ENCODE measurements around the gene NGLY1. TPM values are rescaled to one million over a fixed set of nuclear protein-coding genes. Genes with fewer than 3 reads are reported as not detected.

NGLY1 gene
- 11.6 and 12.0 TPM in 2 replicates for polyA plus RNA-seq (2013)

GRCh38 chr3:25782938-25783660 is at the start of gene NGLY1:
Gene NGLY1, minus strand, starts transcription at chr3:25783443. Its CDS starts 53 bp downstream, at chr3:25783390.
- H3K23ac ChIP-seq (ENCODE audit: low read length) = no peak within 1 kb of the TSS
- peak within 1 kb of the TSS; percentile 76 for H2BK5ac ChIP-seq (ENCODE audit: low read depth, low read length, poor library complexity)
- H3K9ac ChIP-seq (ENCODE audit: low read length) = peak within 1 kb of the TSS; percentile 66
- H3K79me1 ChIP-seq (ENCODE audit: low read length) = peaks cover 9% of the 10 kb centered on the region
- H3K27ac ChIP-seq (ENCODE audit: low read depth, low read length) = peak within 1 kb of the TSS; percentile 57
- peak within 1 kb of the TSS; percentile 98 for H2AFZ ChIP-seq (ENCODE audit: insufficient read depth, low read length, poor library complexity)
- H4K8ac ChIP-seq (ENCODE audit: low read depth, low read length) = peak within 1 kb of the TSS; percentile 97
- no peaks in the 10 kb centered on the region for H3K36me3 ChIP-seq (ENCODE audit: control insufficient read depth in 1 of 2, insufficient read depth in 2 of 2, low read length in 2 of 2)
- H2BK12ac ChIP-seq (ENCODE audit: low read length) = peak within 1 kb of the TSS; percentile 64
- H3K18ac ChIP-seq (ENCODE audit: low read length) = peak within 1 kb of the TSS; percentile 91
- H3K4me3 ChIP-seq (ENCODE audit: low read depth, low read length) = peak within 1 kb of the TSS; percentile 90
- DNase-seq = peak; percentile 77 to 88
- peak within 1 kb of the TSS; percentile 85 for H4K91ac ChIP-seq (ENCODE audit: low read depth, low read length)
- H2AK5ac ChIP-seq (ENCODE audit: low read length) = no peak within 1 kb of the TSS
- H3K4ac ChIP-seq (ENCODE audit: low read depth, low read length) = no peak within 1 kb of the TSS
- peaks cover 2% of the 10 kb centered on the region in 2 experiments for H3K4me1 ChIP-seq (ENCODE audit: control insufficient read depth in 1 of 2, insufficient read depth in 2 of 2, low read length in 2 of 2)
- peak within 1 kb of the TSS; percentile 90 for H3K4me2 ChIP-seq (ENCODE audit: low read length)
- no peaks in the 10 kb centered on the region for H3K27me3 ChIP-seq (ENCODE audit: insufficient read depth, low read length)
- H3K79me2 ChIP-seq (ENCODE audit: control insufficient read depth, insufficient read depth, low read length, poor library complexity) = peaks cover 6% of the 10 kb centered on the region
- peak within 1 kb of the TSS; percentile 94 for H3K14ac ChIP-seq (ENCODE audit: low read length)
- H4K12ac ChIP-seq (ENCODE audit: low read depth, low read length) = peak within 1 kb of the TSS; percentile 94
- peak within 1 kb of the TSS; percentile 89 for H2BK120ac ChIP-seq (ENCODE audit: insufficient read depth, low read length, poor library complexity)
- WGBS (ENCODE audit: extremely low coverage, insufficient coverage, insufficient read length) = no CpG with 5 or more reads among the region's 72 CpGs
- H3K9me3 ChIP-seq (ENCODE audit: insufficient read depth, low read depth, low read length) = no peaks in the 10 kb centered on the region

- DNase-seq = no peak
- no peak overlapping the region for H3K23ac ChIP-seq (ENCODE audit: low read length)
- H3K4ac ChIP-seq (ENCODE audit: low read depth, low read length) = no peak overlapping the region
- no peak overlapping the region for H2AK5ac ChIP-seq (ENCODE audit: low read length)
- no CpG with 5 or more reads among the region's 3 CpGs for WGBS (ENCODE audit: extremely low coverage, insufficient coverage, insufficient read length)
- no peak overlapping the region for H3K27ac ChIP-seq (ENCODE audit: low read depth, low read length)
- H2BK12ac ChIP-seq (ENCODE audit: low read length) = no peak overlapping the region
- no peaks in the 10 kb centered on the region for H3K4me1 ChIP-seq (ENCODE audit: control insufficient read depth in 1 of 2, insufficient read depth in 2 of 2, low read length in 2 of 2)
- H2AFZ ChIP-seq (ENCODE audit: insufficient read depth, low read length, poor library complexity) = no peak overlapping the region
- no peak overlapping the region for H3K18ac ChIP-seq (ENCODE audit: low read length)
- no peak overlapping the region for H3K14ac ChIP-seq (ENCODE audit: low read length)
- no peak overlapping the region for H2BK120ac ChIP-seq (ENCODE audit: insufficient read depth, low read length, poor library complexity)
- H3K4me3 ChIP-seq (ENCODE audit: low read depth, low read length) = no peak overlapping the region
- no peaks in the 10 kb centered on the region for H3K79me1 ChIP-seq (ENCODE audit: low read length)
- no peak overlapping the region for H3K4me2 ChIP-seq (ENCODE audit: low read length)
- H4K12ac ChIP-seq (ENCODE audit: low read depth, low read length) = no peak overlapping the region
- no peak overlapping the region for H2BK5ac ChIP-seq (ENCODE audit: low read depth, low read length, poor library complexity)
- H4K91ac ChIP-seq (ENCODE audit: low read depth, low read length) = no peak overlapping the region
- no peak overlapping the region for H3K9ac ChIP-seq (ENCODE audit: low read length)
- H4K8ac ChIP-seq (ENCODE audit: low read depth, low read length) = no peak overlapping the region
- H3K9me3 ChIP-seq (ENCODE audit: insufficient read depth, low read depth, low read length) = no peaks in the 10 kb centered on the region
- no peaks in the 10 kb centered on the region for H3K79me2 ChIP-seq (ENCODE audit: control insufficient read depth, insufficient read depth, low read length, poor library complexity)
- H3K36me3 ChIP-seq (ENCODE audit: control insufficient read depth in 1 of 2, insufficient read depth in 2 of 2, low read length in 2 of 2) = no peaks in the 10 kb centered on the region
- no peaks in the 10 kb centered on the region for H3K27me3 ChIP-seq (ENCODE audit: insufficient read depth, low read length)
Observed at GRCh38 chr3:25831578-25831977, 48.3 kb upstream of the NGLY1 start.

DNA sequence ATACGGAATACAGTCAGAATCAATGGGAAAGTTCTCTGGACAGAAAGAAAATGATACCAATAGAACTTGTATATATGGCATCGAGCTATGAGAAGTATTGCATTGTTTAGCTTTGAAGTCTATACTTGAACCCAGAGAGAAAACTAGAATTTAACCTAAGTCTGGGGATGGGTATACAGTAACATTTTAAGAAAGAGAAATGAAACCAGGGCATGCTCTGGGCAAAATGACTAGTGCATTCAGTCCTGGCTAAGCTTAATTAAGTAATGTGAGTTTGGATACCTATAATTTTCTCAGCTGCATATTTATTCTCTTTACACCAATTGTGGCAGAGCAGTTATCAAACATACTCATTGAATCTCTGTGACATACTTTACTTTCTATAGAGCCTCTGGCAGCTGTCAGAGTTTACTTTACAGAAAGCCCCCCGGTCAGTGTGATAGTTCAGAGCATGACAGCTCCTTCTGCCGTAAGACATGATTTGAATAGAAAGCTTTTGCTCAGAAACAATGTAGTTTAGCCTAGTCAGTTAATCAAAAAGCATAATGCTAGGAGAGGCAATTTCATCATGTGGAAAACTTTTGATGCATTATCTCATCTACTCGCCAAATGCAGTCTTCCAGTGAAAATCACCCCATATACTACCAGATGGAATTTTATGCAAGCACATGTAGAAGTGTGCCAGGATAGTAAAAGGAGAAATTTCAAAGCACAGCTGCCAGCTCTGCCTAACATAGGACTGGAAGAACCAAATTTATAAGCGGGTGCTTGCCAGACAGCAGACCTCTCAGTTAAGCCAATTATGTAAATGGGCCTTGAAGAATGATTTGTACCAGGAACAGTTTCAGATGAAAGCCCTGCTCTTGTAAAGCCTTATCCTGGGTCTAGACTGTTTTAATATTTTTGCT is 47.4 kb upstream of the NGLY1 start:
- Histone ChIP-seq H4K12ac (ENCODE audit: low read depth, low read length) (no peak overlapping the region), H4K8ac (ENCODE audit: low read depth, low read length) (no peak overlapping the region), H3K4me3 (ENCODE audit: low read depth, low read length) (no peak overlapping the region), H2BK120ac (ENCODE audit: insufficient read depth, low read length, poor library complexity) (no peak overlapping the region), H3K27me3 (ENCODE audit: insufficient read depth, low read length) (no peaks in the 10 kb centered on the region), H2AK5ac (ENCODE audit: low read length) (no peak overlapping the region), H3K4me2 (ENCODE audit: low read length) (no peak overlapping the region), H3K14ac (ENCODE audit: low read length) (no peak overlapping the region), H3K4ac (ENCODE audit: low read depth, low read length) (no peak overlapping the region), H3K18ac (ENCODE audit: low read length) (no peak overlapping the region), H2BK12ac (ENCODE audit: low read length) (no peak overlapping the region), H3K79me1 (ENCODE audit: low read length) (no peaks in the 10 kb centered on the region), H3K27ac (ENCODE audit: low read depth, low read length) (no peak overlapping the region), H3K9ac (ENCODE audit: low read length) (no peak overlapping the region), H3K23ac (ENCODE audit: low read length) (no peak overlapping the region), H3K36me3 (ENCODE audit: control insufficient read depth in 1 of 2, insufficient read depth in 2 of 2, low read length in 2 of 2) (no peaks in the 10 kb centered on the region), H2BK5ac (ENCODE audit: low read depth, low read length, poor library complexity) (no peak overlapping the region), H3K4me1 (ENCODE audit: control insufficient read depth in 1 of 2, insufficient read depth in 2 of 2, low read length in 2 of 2) (no peaks in the 10 kb centered on the region), H4K91ac (ENCODE audit: low read depth, low read length) (no peak overlapping the region), H2AFZ (ENCODE audit: insufficient read depth, low read length, poor library complexity) (no peak overlapping the region), H3K9me3 (ENCODE audit: insufficient read depth, low read depth, low read length) (no peaks in the 10 kb centered on the region), H3K79me2 (ENCODE audit: control insufficient read depth, insufficient read depth, low read length, poor library complexity) (no peaks in the 10 kb centered on the region)
- DNase-seq = no peak
- WGBS (ENCODE audit: extremely low coverage, insufficient coverage, insufficient read length) = no CpG with 5 or more reads among the region's 6 CpGs

GRCh38 chr3:25826510-25826909 is 43.3 kb upstream of the NGLY1 start:
- no peaks in the 10 kb centered on the region for H3K27me3 ChIP-seq (ENCODE audit: insufficient read depth, low read length)
- H3K23ac ChIP-seq (ENCODE audit: low read length) = no peak overlapping the region
- H2AK5ac ChIP-seq (ENCODE audit: low read length) = no peak overlapping the region
- no peak overlapping the region for H2BK5ac ChIP-seq (ENCODE audit: low read depth, low read length, poor library complexity)
- H3K18ac ChIP-seq (ENCODE audit: low read length) = no peak overlapping the region
- no peak overlapping the region for H4K8ac ChIP-seq (ENCODE audit: low read depth, low read length)
- H3K9me3 ChIP-seq (ENCODE audit: insufficient read depth, low read depth, low read length) = no peaks in the 10 kb centered on the region
- H3K4ac ChIP-seq (ENCODE audit: low read depth, low read length) = no peak overlapping the region
- H3K9ac ChIP-seq (ENCODE audit: low read length) = no peak overlapping the region
- H2BK120ac ChIP-seq (ENCODE audit: insufficient read depth, low read length, poor library complexity) = no peak overlapping the region
- no peak overlapping the region for H3K27ac ChIP-seq (ENCODE audit: low read depth, low read length)
- H4K91ac ChIP-seq (ENCODE audit: low read depth, low read length) = no peak overlapping the region
- no CpG with 5 or more reads among the region's 2 CpGs for WGBS (ENCODE audit: extremely low coverage, insufficient coverage, insufficient read length)
- no peak for DNase-seq
- no peak overlapping the region for H2AFZ ChIP-seq (ENCODE audit: insufficient read depth, low read length, poor library complexity)
- no peaks in the 10 kb centered on the region for H3K79me2 ChIP-seq (ENCODE audit: control insufficient read depth, insufficient read depth, low read length, poor library complexity)
- no peaks in the 10 kb centered on the region for H3K79me1 ChIP-seq (ENCODE audit: low read length)
- no peak overlapping the region for H4K12ac ChIP-seq (ENCODE audit: low read depth, low read length)
- no peak overlapping the region for H3K14ac ChIP-seq (ENCODE audit: low read length)
- no peaks in the 10 kb centered on the region for H3K4me1 ChIP-seq (ENCODE audit: control insufficient read depth in 1 of 2, insufficient read depth in 2 of 2, low read length in 2 of 2)
- H3K4me2 ChIP-seq (ENCODE audit: low read length) = no peak overlapping the region
- no peak overlapping the region for H3K4me3 ChIP-seq (ENCODE audit: low read depth, low read length)
- H3K36me3 ChIP-seq (ENCODE audit: control insufficient read depth in 1 of 2, insufficient read depth in 2 of 2, low read length in 2 of 2) = no peaks in the 10 kb centered on the region
- H2BK12ac ChIP-seq (ENCODE audit: low read length) = no peak overlapping the region
